SK-MEL-5 (cell line): ENCODE data around the gene RTP2. TPM values are rescaled to one million over a fixed set of nuclear protein-coding genes. Genes with fewer than 3 reads are reported as not detected.

Source experiments
- DNase-seq: peaks from one replicate; pipeline ENCODE4 v3.0.0-alpha.2; 2016; ENCODE audit warnings: low read depth, low spot score
- in situ Hi-C: cut with HindIII; loops from 2 replicates; pipeline ENCODE4 v1.10.0; 2016; ENCODE audit warnings: low sequenced_read_pairs, high pct_unique_total_duplicates, low pct_unique_long_range_greater_than_20kb
- polyA plus RNA-seq, 2 experiments: library from polyadenylated mRNA; depleted of rRNA; stranded (reverse); fragments of >200 nt; gene quantifications; 2 replicates each; pipeline ENCODE4 v1.2.3, GENCODE V29; 2015
- total RNA-seq: library from RNA; depleted of rRNA; stranded (reverse); fragments of >200 nt; shearing (Covaris generic); gene quantifications from 2 replicates; pipeline ENCODE4 v1.2.3, GENCODE V29; 2014; rRNA removed

RTP2 gene
- total RNA-seq, result not detected in 2 replicates
- not detected in 2 replicates for polyA plus RNA-seq (2015; cell fraction: cytosol; rRNA removed)
- polyA plus RNA-seq (2015; cell fraction: nucleus; rRNA removed), result not detected in 2 replicates

GRCh38 chr3:187702507-187703033 is at the start of gene RTP2:
RTP2 (minus strand) TSS chr3:187702557; CDS start chr3:187702128, 429 bp downstream.
- in situ Hi-C loops, result no loop called here
- no peak for DNase-seq

GRCh38 chr3:187750513-187751123 is 48.3 kb upstream of the RTP2 start:
- in situ Hi-C loops, result no loop called here
- no peak for DNase-seq

- in situ Hi-C loops, result no loop called here
- no peak for DNase-seq
Measured at GRCh38 chr3:187750006-187750512, 47.7 kb upstream of the RTP2 start.

- in situ Hi-C loops, result loop anchor here (10.0 to 25.0 kb wide), 4 partner anchors 387 to 1397 kb away; no protein-coding TSS in a partner anchor
- DNase-seq, result peak; percentile 92
Measured at GRCh38 chr3:187748050-187748481, 45.7 kb upstream of the RTP2 start.

GRCh38 chr3:187747506-187747905 is 45.1 kb upstream of the RTP2 start:
- no peak for DNase-seq
- in situ Hi-C loops, result loop anchor here (10.0 to 25.0 kb wide), 4 partner anchors 387 to 1397 kb away; no protein-coding TSS in a partner anchor

GRCh38 chr3:187746442-187747281 is 44.3 kb upstream of the RTP2 start:
- DNase-seq, result peak; percentile 65
- in situ Hi-C loops, result loop anchor here (10.0 to 25.0 kb wide), 4 partner anchors 388 to 1398 kb away; no protein-coding TSS in a partner anchor

- no peak for DNase-seq
- in situ Hi-C loops, result loop anchor here (10.0 to 25.0 kb wide), 4 partner anchors 389 to 1399 kb away; no protein-coding TSS in a partner anchor
Measured at GRCh38 chr3:187746059-187746441, 43.7 kb upstream of the RTP2 start.

GRCh38 chr3:187745201-187746058 is 43.1 kb upstream of the RTP2 start, which contains the start of gene BCL6:
BCL6 (minus strand) TSS chr3:187745468; CDS start chr3:187733693, 11,775 bp downstream.
- peak; percentile 97 for DNase-seq
- in situ Hi-C loops, result loop anchor here (10.0 to 25.0 kb wide), 4 partner anchors 389 to 1399 kb away; no protein-coding TSS in a partner anchor

GRCh38 chr3:187744169-187745151 is 42.1 kb upstream of the RTP2 start:
- in situ Hi-C loops, result loop anchor here (10.0 to 25.0 kb wide), 4 partner anchors 390 to 1400 kb away; no protein-coding TSS in a partner anchor
- peak; percentile 35 for DNase-seq

- in situ Hi-C loops, result loop anchor here (10.0 to 25.0 kb wide), 4 partner anchors 391 to 1401 kb away; no protein-coding TSS in a partner anchor
- no peak for DNase-seq
Measured at GRCh38 chr3:187743195-187744141, 41.1 kb upstream of the RTP2 start.

- in situ Hi-C loops, result loop anchor here (10.0 to 25.0 kb wide), 4 partner anchors 392 to 1402 kb away; no protein-coding TSS in a partner anchor
Measured at GRCh38 chr3:187742351-187743171, 40.2 kb upstream of the RTP2 start.

GRCh38 chr3:187741403-187742350 is 39.3 kb upstream of the RTP2 start:
- peak; percentile 81 for DNase-seq
- in situ Hi-C loops, result loop anchor here (10.0 to 25.0 kb wide), 4 partner anchors 393 to 1403 kb away; no protein-coding TSS in a partner anchor

More at GRCh38 chr3:187742351-187743171, 40.2 kb upstream of the RTP2 start:
- no peak for DNase-seq
